Measurements from ENCODE around the gene UNG.
"Not testable (repeated sequence)": the region's sequence is repeated elsewhere in the genome, so short reads cannot be mapped to it uniquely, and the experiment has no call there.

DNA sequence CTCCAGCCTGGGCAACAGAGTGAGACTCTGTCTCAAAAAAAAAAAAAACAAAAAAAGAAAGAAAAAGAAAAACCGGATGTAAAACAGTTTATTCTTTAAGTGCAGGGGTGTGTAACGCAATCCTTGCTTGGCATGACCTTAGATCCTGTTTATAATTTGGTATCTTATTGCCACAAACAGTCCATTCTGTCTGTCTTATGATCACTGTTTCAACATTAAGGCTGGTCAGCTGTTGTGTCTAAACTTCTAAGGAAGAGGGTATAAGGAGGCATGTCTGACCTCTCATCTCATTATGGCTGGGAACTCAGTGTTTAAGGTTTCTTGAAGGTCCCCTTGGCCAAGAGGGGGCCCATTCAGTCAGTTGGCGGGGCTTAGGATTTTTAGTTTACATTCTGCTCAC is 48.7 kb upstream of the UNG start:
- TF ChIP-seq CTCF, POLR2A (IDR thresholded peaks at IDR 0.05): not testable (repeated sequence)
